Fibroblast of pulmonary artery (primary cell): ENCODE data around the gene REG3A.

ENCODE experiments used
- DNase-seq: peaks from one replicate; pipeline ENCODE4 v3.0.0-alpha.2; 2010; ENCODE audit warnings: low read depth
- H3K4me3 ChIP-seq: replicated peaks from 2 replicates; pipeline ENCODE4 v1.5.1; 2011; ENCODE audit warnings: low read depth, mild to moderate bottlenecking, control low read depth, low read length, moderate library complexity
- CTCF ChIP-seq: IDR thresholded peaks from 2 replicates; pipeline ENCODE4 v1.5.1; 2011; ENCODE audit warnings: mild to moderate bottlenecking, control low read depth, low read length, inconsistent platforms; ENCODE audit errors: missing control alignments

Gene REG3A

GRCh38 chr2:79159653-79160052 is at the start of gene REG3A:
Gene REG3A (minus strand): TSS chr2:79159753. CDS start chr2:79159405, 348 bp downstream.
- no peak within 1 kb of the TSS for H3K4me3 ChIP-seq
- no peak for DNase-seq
- TF ChIP-seq CTCF, result no peak

DNA sequence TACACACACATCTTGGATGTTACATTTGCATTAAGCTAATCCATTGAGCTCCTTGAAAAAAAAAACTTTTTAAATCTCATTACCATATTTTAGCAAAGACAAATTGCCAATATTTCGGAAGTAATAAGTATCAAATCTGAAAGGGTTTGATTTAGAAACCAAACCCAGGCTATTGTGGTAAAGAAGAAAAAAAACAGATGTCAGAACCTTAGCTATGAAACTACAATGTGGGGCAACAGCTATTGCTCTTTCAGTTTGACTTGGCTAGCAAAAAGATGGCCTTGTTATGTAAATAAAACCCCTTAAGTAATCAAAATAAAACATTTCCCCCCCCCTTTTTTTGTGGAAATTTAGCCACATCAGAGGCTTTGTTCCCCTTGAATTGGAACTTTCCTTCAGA is 41.2 kb upstream of the REG3A start:
- TF ChIP-seq CTCF, result no peak
- DNase-seq, result no peak

DNA sequence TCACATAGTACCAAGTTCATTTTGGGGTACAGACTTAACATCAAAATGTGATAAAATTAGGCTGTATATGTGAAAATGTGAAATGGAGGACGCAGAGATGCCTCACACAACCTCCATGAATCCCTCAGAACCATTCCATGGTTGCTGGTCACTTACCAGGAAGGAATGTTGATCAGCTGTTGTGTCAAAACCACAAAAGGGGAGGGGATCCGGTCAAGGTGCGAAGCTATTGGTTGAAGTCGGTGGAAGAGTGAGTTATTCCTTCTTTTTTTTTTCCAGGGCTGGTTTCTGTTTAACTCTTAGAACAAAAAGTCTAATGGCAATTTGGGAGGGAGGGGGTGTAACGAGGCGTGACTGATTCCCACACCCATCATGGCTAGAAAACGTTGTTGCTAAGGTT is 32.3 kb upstream of the REG3A start:
- H3K4me3 ChIP-seq, result no peak overlapping the region
- no peak for TF ChIP-seq CTCF

More for the DNA sequence above, 41.2 kb upstream of the REG3A start:
- H3K4me3 ChIP-seq, result no peak overlapping the region

GRCh38 chr2:79191081-79191480 is 31.5 kb upstream of the REG3A start:
- no peak overlapping the region for H3K4me3 ChIP-seq
- DNase-seq, result no peak
- TF ChIP-seq CTCF, result no peak

More for the DNA sequence above, 32.3 kb upstream of the REG3A start:
- DNase-seq, result no peak

GRCh38 chr2:79189465-79189864 is 29.9 kb upstream of the REG3A start:
- no peak overlapping the region for H3K4me3 ChIP-seq
- TF ChIP-seq CTCF, result no peak
- DNase-seq, result no peak

GRCh38 chr2:79181617-79182016 is 22.1 kb upstream of the REG3A start:
- DNase-seq, result no peak
- no peak overlapping the region for H3K4me3 ChIP-seq
- no peak for TF ChIP-seq CTCF

GRCh38 chr2:79180092-79180491 is 20.5 kb upstream of the REG3A start:
- no peak for TF ChIP-seq CTCF
- no peak overlapping the region for H3K4me3 ChIP-seq
- DNase-seq, result no peak
